ENCODE data around the gene MAG. TPM values are rescaled to one million over a fixed set of nuclear protein-coding genes. Genes with fewer than 3 reads are reported as not detected.

MAG gene
- total and polyA plus RNA-seq, 10 of the 15 experiments (the other 5 are each of a cell fraction or from before 2014, with no cell fraction given) = 0.03 to 0.82 (median 0.17) TPM; not detected in 2

GRCh38 chr19:35260694-35261304 is 31.2 kb upstream of the MAG start:
- CTCF ChIA-PET = no interaction called here
- Histone ChIP-seq H3K79me2 (ENCODE audit: control insufficient read depth, insufficient read depth, low read length) (no peaks in the 10 kb centered on the region; the same call in 1 of the 2 replicates), H2AFZ (ENCODE audit: control insufficient read depth, low read depth, low read length) (no peak overlapping the region), H3K36me3 (ENCODE audit: control insufficient read depth in 2 of 2, insufficient read depth in 2 of 2, low read length in 1 of 2) (peaks cover 7 to 8% of the 10 kb centered on the region in 2 experiments; a peak in 3 of 4 replicates), H3K27ac (ENCODE audit: control insufficient read depth, insufficient read depth) (no peak overlapping the region), H3K9ac (ENCODE audit: control insufficient read depth, insufficient read depth, low read length) (no peak overlapping the region), H3K4me2 (ENCODE audit: control insufficient read depth, insufficient read depth) (no peak overlapping the region), H4K20me1 (ENCODE audit: control insufficient read depth, insufficient read depth) (no peaks in the 10 kb centered on the region), H3K27me3 (replicated peaks in 1 of 2; ENCODE audit: control insufficient read depth in 2 of 2, insufficient read depth in 2 of 2, low read length in 1 of 2) (no peaks in the 10 kb centered on the region), H3K9me3 (replicated peaks; ENCODE audit: control insufficient read depth, insufficient read depth, low read length) (no peaks in the 10 kb centered on the region), H3K4me3 (no peak overlapping the region), H3K4me1 (ENCODE audit: control insufficient read depth, insufficient read depth, low read length) (no peaks in the 10 kb centered on the region)
- SMC1A ChIA-PET (ENCODE audit: uncharacterized antibody, unreplicated experiment) = no interaction called here
- ATAC-seq = no peak
- in situ Hi-C loops (cut with MboI) = no loop called here
- POLR2A ChIA-PET = no interaction called here
- intact Hi-C loops (cut with micrococcal nuclease; ENCODE audit: unreplicated experiment) = loop anchor here (10.0 kb wide), 1 partner anchor 234 kb away; the partner anchor contains the start of gene KRTDAP
- no peak for DNase-seq (ENCODE audit: low read depth, low spot score)
- 82% methylated on average over 10 of the region's 10 CpGs for WGBS (ENCODE audit: insufficient coverage, insufficient replicate concordance, low lambda C conversion rate, missing lambda C conversion rate)
- BruUV-seq (replicated peaks) = no TSS peak
- no peak for TF ChIP-seq SREBF2 (IDR thresholded peaks at IDR 0.05; ENCODE audit: low read length)
- no peak for TF ChIP-seq CBX3 (IDR thresholded peaks at IDR 0.05; ENCODE audit: borderline replicate concordance, low read depth)
- TF ChIP-seq USF2 (IDR thresholded peaks at IDR 0.05; ENCODE audit: borderline replicate concordance, low read depth, low read length) = no peak
- no peak for TF ChIP-seq NR2C1 (IDR thresholded peaks at IDR 0.05)
- TF ChIP-seq NR2C2 (IDR thresholded peaks at IDR 0.05; ENCODE audit: borderline replicate concordance, control insufficient read depth, insufficient read length, low read depth) = no peak
- no peak for TF ChIP-seq CREB1 (IDR thresholded peaks at IDR 0.05; ENCODE audit: low read depth)
- TF ChIP-seq RUNX3 (IDR thresholded peaks at IDR 0.05; ENCODE audit: low read length) = no peak
- TF ChIP-seq ETV6 (conservative IDR thresholded peaks at IDR 0.05 in 1 of 2, IDR thresholded peaks at IDR 0.05 in 1 of 2; ENCODE audit: borderline replicate concordance in 1 of 2, low read depth in 1 of 2) = no peak
- TF ChIP-seq MEF2A (IDR thresholded peaks at IDR 0.05; ENCODE audit: insufficient read depth, low read depth, low read length) = no peak
- TF ChIP-seq GABPA (IDR thresholded peaks at IDR 0.05; ENCODE audit: low read depth) = no peak
- TF ChIP-seq USF1 (IDR thresholded peaks at IDR 0.05; ENCODE audit: borderline replicate concordance, extremely low read length, insufficient read depth, low read depth, low read length) = no peak
- TF ChIP-seq SUPT20H (IDR thresholded peaks at IDR 0.05; ENCODE audit: borderline replicate concordance, control insufficient read depth, low read depth, low read length) = no peak
- TF ChIP-seq ZNF24 (IDR thresholded peaks at IDR 0.05) = no peak
- TF ChIP-seq ATF3 (IDR thresholded peaks at IDR 0.05; ENCODE audit: borderline replicate concordance, extremely low read depth, low read depth, low read length) = no peak
- TF ChIP-seq SRF (IDR thresholded peaks at IDR 0.05; ENCODE audit: low read depth in 2 of 2, low read length in 2 of 2) = no peak
- no peak for TF ChIP-seq PRDM15 (CRISPR knock-in tag; IDR thresholded peaks at IDR 0.05)
- TF ChIP-seq CHD2 (IDR thresholded peaks at IDR 0.05; ENCODE audit: borderline replicate concordance, low read depth, low read length) = no peak
- no peak for FAIRE-seq
- RAD21 ChIA-PET (ENCODE audit: unreplicated experiment) = interaction anchor here (0.6 to 1.1 kb wide), 2 partner anchors 10 to 119 kb away, joined by 3 to 4 read pairs; no protein-coding TSS in a partner anchor

Data from GM12878 (cell line).